Brain microvascular endothelial cell (primary cell): Measurements from ENCODE around the gene ACAA1.

Experiments
- DNase-seq: peaks from one replicate; pipeline ENCODE4 v3.0.0-alpha.2; 2020
- H3K27ac ChIP-seq: fragments of 250-450 bp; sonication (Bioruptor Pico); 2 replicates; pipeline ENCODE4 v1.5.1; 2020; ENCODE audit warnings: mild to moderate bottlenecking, moderate library complexity
- H3K27me3 ChIP-seq: fragments of 250-450 bp; sonication (Bioruptor Pico); replicated peaks from 2 replicates; pipeline ENCODE4 v1.5.1; 2020; ENCODE audit warnings: mild to moderate bottlenecking
- H3K36me3 ChIP-seq: fragments of 250-450 bp; sonication (Bioruptor Pico); replicated peaks from 2 replicates; pipeline ENCODE4 v1.5.1; 2020; ENCODE audit warnings: mild to moderate bottlenecking
- H3K4me3 ChIP-seq: 2 replicates; pipeline ENCODE4 v1.5.1; 2011; ENCODE audit warnings: low read depth, mild to moderate bottlenecking, control low read depth, low read length, moderate library complexity
- in situ Hi-C: cut with HindIII; loops from 2 replicates; pipeline ENCODE4 v1.10.0; 2017; ENCODE audit warnings: low sequenced_read_pairs, low pct_ligation_motif_present
- TF ChIP-seq, protein P1 (sequence below): IDR thresholded peaks from 2 replicates; pipeline ENCODE4 v1.5.1; 2011; ENCODE audit warnings: low read depth, mild to moderate bottlenecking, moderate library complexity, low read length, control low read depth, inconsistent platforms; ENCODE audit errors: missing control alignments

Gene ACAA1

DNA sequence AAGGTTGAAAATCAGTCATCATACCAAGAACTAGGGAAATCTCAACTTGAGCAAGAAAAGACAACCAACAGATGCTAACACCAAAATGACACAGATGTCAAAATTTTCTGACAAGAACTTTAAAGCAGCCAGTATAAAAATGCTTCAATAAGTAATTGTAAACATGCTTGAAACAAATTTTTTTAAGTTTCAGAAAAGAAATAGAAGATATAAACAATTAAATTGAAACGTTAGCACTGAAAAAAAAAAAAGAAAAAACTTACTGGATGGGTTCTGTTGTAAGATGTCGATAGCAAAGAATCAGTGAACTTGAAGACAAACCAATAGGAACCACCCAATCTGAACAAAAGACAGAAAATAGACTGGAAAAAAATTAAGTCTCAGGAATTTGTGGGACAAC lies 9.6 kb upstream of the ACAA1 start:
- Histone ChIP-seq H3K27me3 (no peaks in the 10 kb centered on the region), H3K27ac (no peak overlapping the region), H3K36me3 (no peaks in the 10 kb centered on the region), H3K4me3 (no peak overlapping the region)
- TF ChIP-seq, protein P1, sequence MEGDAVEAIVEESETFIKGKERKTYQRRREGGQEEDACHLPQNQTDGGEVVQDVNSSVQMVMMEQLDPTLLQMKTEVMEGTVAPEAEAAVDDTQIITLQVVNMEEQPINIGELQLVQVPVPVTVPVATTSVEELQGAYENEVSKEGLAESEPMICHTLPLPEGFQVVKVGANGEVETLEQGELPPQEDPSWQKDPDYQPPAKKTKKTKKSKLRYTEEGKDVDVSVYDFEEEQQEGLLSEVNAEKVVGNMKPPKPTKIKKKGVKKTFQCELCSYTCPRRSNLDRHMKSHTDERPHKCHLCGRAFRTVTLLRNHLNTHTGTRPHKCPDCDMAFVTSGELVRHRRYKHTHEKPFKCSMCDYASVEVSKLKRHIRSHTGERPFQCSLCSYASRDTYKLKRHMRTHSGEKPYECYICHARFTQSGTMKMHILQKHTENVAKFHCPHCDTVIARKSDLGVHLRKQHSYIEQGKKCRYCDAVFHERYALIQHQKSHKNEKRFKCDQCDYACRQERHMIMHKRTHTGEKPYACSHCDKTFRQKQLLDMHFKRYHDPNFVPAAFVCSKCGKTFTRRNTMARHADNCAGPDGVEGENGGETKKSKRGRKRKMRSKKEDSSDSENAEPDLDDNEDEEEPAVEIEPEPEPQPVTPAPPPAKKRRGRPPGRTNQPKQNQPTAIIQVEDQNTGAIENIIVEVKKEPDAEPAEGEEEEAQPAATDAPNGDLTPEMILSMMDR = no peak
- in situ Hi-C loops = no loop called here
- DNase-seq = no peak

DNA sequence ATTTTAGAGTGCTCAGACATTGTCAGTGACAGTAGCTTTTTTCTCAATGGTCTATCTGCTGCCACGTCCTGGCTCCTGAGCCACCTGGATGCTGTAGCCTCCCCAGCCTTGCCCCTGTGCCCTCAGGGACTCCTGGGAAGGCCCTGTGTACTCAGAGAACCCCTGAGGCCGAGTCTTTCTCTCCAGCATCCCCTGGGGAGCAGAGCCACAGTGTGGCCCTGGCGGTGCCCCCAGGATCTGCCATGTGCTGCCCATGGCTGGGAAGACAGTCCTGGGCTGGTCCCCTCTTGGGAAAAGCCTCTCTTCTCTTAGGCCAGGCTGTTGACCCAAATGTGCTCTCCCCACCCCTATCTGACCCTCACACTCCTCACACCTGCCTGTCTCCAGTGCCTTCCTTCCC lies 6.6 kb upstream of the ACAA1 start:
- no peak overlapping the region for H3K4me3 ChIP-seq
- TF ChIP-seq, protein P1 = no peak
- H3K27ac ChIP-seq = no peak overlapping the region
- no peaks in the 10 kb centered on the region for H3K27me3 ChIP-seq
- in situ Hi-C loops = no loop called here
- DNase-seq = no peak
- H3K36me3 ChIP-seq = peaks cover 2% of the 10 kb centered on the region

DNA sequence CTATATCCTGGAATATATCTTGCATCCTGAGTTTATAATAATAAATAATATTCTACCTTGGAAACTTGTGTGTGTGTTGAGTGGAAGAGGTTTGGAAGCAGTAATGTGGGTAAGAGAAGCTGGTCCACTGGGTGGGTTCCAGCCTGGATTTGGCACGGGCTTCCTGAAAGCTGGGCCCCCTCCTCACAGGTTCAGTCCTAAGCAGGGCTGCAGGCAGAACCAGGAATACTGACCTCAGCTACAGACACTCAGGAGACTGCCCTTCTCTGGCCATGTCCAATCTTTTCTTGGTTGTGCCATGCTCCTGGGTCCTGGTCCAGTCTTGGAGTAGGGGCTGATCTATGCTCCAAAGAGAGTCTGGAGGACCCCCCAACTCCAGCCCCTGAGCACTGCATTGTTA lies 6.0 kb upstream of the ACAA1 start:
- in situ Hi-C loops = no loop called here
- TF ChIP-seq, protein P1 = no peak
- H3K4me3 ChIP-seq = no peak overlapping the region
- no peaks in the 10 kb centered on the region for H3K27me3 ChIP-seq
- no peak overlapping the region for H3K27ac ChIP-seq
- DNase-seq = no peak
- peaks cover 2% of the 10 kb centered on the region for H3K36me3 ChIP-seq

DNA sequence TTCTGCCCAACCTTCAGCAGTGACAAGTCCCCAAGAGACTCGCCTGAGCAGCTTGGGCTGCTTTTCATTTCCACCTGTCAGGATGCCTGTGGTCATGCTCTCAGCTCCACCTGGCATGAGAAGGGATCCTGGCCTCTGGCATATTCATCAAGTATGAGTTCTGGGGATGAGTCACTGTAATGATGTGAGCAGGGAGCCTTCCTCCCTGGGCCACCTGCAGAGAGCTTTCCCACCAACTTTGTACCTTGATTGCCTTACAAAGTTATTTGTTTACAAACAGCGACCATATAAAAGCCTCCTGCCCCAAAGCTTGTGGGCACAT lies 5.0 kb upstream of the ACAA1 start:
- no peak for DNase-seq
- H3K36me3 ChIP-seq = peaks cover 2% of the 10 kb centered on the region
- H3K27me3 ChIP-seq = no peaks in the 10 kb centered on the region
- in situ Hi-C loops = no loop called here
- H3K4me3 ChIP-seq = no peak overlapping the region
- TF ChIP-seq, protein P1 = no peak
- no peak overlapping the region for H3K27ac ChIP-seq

DNA sequence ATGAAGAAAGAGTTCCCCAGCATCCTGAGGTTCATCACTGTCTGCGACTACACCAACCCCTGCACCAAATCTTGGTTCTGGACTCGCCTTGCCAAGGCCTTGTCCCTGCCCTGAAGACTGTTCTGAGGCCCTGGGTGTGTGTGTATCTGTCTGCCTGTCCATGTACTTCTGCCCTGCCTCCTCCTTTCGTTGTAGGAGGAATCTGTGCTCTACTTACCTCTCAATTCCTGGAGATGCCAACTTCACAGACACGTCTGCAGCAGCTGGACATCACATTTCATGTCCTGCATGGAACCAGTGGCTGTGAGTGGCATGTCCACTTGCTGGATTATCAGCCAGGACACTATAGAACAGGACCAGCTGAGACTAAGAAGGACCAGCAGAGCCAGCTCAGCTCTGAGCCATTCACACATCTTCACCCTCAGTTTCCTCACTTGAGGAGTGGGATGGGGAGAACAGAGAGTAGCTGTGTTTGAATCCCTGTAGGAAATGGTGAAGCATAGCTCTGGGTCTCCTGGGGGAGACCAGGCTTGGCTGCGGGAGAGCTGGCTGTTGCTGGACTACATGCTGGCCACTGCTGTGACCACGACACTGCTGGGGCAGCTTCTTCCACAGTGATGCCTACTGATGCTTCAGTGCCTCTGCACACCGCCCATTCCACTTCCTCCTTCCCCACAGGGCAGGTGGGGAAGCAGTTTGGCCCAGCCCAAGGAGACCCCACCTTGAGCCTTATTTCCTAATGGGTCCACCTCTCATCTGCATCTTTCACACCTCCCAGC lies 4.4 kb upstream of the ACAA1 start:
- H3K4me3 ChIP-seq = no peak overlapping the region
- in situ Hi-C loops = no loop called here
- no peak overlapping the region for H3K27ac ChIP-seq
- DNase-seq = no peak
- no peaks in the 10 kb centered on the region for H3K27me3 ChIP-seq
- TF ChIP-seq, protein P1 = no peak
- H3K36me3 ChIP-seq = peaks cover 2% of the 10 kb centered on the region
